Stimulated activated CD4-positive, alpha-beta T cell treated with anti-CD3 and anti-CD28 coated beads, Interleukin-12 subunit alpha, Interleukin-12 subunit beta, amount 100 ng/mL, for 4 hours (primary cell): ENCODE data around the gene TMEFF2.
"Not testable (repeated sequence)": the region's sequence is repeated elsewhere in the genome, so short reads cannot be mapped to it uniquely, and the experiment has no call there.

ENCODE experiments used
- DNase-seq: peaks from one replicate; pipeline ENCODE4 v3.0.0-alpha.2; 2020

TMEFF2 gene

GRCh38 chr2:191923652-191923997, 271.1 kb downstream of the TMEFF2 start:
- DNase-seq: no peak

GRCh38 chr2:191922736-191923651, 271.7 kb downstream of the TMEFF2 start:
- DNase-seq: no peak

GRCh38 chr2:191921650-191922049, 273.1 kb downstream of the TMEFF2 start:
- not testable (repeated sequence) for DNase-seq

- DNase-seq: no peak
These were observed 274.2 kb downstream of the TMEFF2 start for GRCh38 chr2:191920502-191920901.

GRCh38 chr2:191917967-191918651, 276.6 kb downstream of the TMEFF2 start:
- DNase-seq: no peak

GRCh38 chr2:191917430-191917881, 277.3 kb downstream of the TMEFF2 start:
- DNase-seq: no peak

GRCh38 chr2:191916826-191917225, 277.9 kb downstream of the TMEFF2 start:
- DNase-seq: no peak

GRCh38 chr2:191915750-191916149, 279.0 kb downstream of the TMEFF2 start:
- no peak for DNase-seq

GRCh38 chr2:191913796-191914195, 280.9 kb downstream of the TMEFF2 start:
- DNase-seq: no peak

- DNase-seq: no peak
These were observed 282.0 kb downstream of the TMEFF2 start for GRCh38 chr2:191912764-191913163.

GRCh38 chr2:191910518-191910917, 284.2 kb downstream of the TMEFF2 start:
- no peak for DNase-seq

GRCh38 chr2:191908874-191909273, 285.9 kb downstream of the TMEFF2 start:
- DNase-seq: no peak

GRCh38 chr2:191907545-191907944, 287.2 kb downstream of the TMEFF2 start:
- DNase-seq: no peak

- no peak for DNase-seq
These were observed 287.6 kb downstream of the TMEFF2 start for GRCh38 chr2:191907091-191907490.

- no peak for DNase-seq
These were observed 289.4 kb downstream of the TMEFF2 start for GRCh38 chr2:191905336-191905735.

GRCh38 chr2:191901031-191901430, 293.7 kb downstream of the TMEFF2 start:
- no peak for DNase-seq

GRCh38 chr2:191899410-191899809, 295.3 kb downstream of the TMEFF2 start:
- no peak for DNase-seq
